Measurements from ENCODE around the gene TM4SF18.

The TM4SF18 gene

DNA sequence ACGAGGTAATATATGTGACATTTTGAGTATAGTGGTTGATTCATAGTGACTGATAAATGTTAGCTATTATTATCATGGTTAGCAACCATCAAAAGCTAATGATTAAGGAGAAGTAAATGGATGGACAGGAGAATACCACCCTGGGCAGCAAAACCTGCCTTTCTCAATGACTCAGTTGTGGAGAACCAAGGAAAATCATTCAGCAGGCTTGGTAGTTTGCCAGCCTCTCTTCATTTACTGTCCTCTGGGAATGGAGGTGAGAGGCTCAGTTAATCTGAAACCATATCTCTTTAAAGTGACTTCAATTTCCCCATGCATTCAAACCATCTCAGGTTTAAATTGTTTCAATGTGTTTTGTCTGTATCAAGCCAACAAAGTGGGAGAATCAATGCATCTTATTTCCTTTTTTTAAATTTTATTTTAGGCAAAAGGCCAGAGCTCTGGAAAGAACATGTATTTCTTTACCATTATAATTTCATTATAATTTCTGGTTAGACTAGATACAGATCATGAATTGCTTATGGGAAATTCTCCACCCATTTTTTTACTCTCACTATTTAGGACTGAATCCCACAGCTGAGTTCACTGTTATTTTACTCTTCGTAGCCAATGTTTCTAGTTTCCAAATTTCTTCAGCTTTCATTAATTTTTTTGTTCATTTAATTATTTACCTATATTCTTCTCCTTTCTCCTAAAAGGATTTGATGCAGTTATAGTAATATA is 2.7 kb downstream of the TM4SF18 start:
- DNase-seq, result no peak

DNA sequence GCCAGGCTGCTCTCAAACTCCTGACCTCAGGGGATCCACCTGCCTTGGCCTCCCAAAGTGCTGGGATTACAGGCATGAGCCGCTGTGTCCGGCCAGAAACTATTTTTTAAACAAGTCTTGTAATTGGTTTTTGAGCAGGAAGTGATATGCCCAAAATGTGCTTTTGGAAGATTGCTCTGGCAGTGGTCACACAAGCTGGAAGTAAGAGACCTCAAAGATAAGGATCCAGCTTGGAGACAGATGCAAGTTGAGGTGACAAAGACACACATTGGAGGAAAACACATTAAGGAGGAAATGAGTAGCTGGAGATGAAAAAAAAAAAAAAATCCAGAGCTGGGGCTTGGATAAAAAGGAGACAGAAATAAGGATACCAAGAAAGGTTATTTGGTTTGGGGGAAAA is 6.3 kb downstream of the TM4SF18 start:
- DNase-seq, result no peak

DNA sequence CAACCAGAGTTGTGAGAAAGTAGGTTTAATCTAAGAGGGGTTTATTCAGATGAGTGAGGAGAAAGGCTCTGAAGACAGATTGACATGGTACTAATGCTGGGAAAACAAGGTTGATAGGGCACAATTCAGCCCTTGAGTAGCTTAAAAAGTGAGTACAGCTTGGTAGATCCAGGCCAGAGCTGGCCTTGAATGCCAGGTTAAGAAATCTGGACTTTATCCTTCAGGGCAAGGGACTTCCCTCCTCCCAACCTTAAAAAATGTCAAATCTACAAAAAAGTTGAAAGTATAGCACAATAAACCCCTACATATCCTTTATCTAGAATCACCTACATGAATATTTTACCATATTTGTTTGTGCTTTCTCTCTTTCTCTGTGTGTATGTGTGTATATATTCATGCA is 7.9 kb downstream of the TM4SF18 start:
- no peak for DNase-seq

DNA sequence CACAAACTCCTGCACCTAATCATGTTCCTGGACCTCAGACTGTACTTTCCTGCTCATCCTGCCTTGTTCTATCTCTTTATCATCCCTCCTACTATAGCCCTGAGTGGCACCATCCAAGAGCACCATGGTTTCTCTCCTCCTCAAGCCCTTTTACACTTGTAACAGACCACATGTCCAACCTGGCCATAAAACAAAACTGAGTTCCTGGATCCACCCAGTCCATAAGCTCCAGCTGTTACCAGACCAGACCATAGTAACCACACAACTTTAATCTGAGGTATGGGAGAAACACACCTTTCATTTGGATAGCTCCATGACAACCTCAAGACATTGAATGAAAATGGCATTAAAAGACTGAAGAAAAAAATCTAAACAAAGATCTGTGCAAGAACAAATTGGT is 9.1 kb downstream of the TM4SF18 start:
- no peak for DNase-seq

DNA sequence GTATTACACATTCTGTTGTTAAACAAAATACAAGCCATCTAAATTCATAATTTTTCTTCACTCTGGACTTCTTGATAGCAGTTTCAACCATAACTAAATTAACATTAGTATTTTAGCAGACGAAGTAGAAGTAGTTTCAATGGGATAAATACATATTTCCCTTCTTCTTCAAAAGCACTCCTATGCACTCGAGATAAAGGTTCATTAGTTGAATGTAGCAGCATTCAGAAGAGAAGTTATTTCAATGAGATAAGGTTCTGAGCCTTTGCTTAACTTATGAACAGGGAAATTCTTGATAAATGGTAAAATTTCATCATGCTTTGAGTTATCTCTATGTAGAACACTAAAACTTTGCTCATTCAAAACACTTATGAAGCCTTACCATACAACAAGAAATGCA is 11.8 kb downstream of the TM4SF18 start:
- DNase-seq, result no peak

DNA sequence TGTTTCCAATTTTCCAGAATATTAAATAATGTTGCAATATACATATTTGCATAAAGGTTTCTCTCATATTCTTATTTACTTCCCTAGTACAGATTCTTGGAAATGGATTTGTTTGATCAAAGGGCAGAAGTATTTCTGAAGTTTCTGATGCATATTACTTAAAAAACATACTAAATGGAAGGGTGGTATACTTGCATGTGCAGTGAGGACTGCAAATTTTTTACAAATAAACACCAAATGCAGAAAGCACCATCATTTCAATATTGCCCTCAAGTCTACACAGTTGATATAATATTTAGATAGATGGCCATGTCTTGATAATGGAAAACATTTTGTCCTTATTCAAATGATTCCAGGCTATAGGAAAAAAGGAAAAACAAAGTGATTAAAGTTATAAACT is 12.3 kb downstream of the TM4SF18 start:
- DNase-seq, result no peak

DNA sequence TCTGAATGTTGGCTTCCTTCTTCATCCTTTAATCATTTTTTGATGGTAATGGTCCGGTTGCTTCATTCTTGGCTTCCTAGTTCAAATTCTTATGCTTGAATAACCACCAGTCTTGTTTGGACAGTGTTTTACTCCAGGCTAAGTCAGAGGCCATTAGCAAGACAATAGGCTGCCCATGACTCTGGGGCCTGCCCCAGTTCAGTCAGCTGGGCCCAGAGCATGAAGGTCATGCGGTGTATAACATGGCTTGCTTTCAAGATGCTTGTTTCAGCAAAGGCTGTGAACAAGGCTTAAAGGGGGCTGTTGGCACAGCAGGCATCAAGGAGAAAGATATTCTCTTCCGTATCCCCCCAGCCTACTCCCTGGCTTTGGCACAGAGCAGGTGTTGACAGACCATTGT is 13.7 kb downstream of the TM4SF18 start:
- DNase-seq, result no peak

DNA sequence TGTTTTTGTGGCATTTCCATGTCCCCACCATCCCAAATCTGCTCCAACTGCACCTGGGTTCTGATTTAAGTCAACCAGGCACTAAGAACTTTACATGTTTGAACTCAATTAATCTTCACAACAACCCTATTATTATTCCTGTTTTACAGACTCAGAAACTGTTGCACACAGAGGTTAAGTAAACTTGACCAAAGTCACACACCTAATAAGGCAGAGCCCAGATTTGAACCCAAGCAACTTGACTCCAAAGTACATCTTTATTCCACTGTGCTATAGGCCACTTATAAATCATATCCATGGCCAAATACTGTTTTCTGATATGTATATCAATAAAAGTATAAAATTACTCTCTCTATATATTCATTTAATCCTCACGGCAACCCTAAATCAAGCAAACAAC is 16.4 kb downstream of the TM4SF18 start:
- DNase-seq, result no peak

DNA sequence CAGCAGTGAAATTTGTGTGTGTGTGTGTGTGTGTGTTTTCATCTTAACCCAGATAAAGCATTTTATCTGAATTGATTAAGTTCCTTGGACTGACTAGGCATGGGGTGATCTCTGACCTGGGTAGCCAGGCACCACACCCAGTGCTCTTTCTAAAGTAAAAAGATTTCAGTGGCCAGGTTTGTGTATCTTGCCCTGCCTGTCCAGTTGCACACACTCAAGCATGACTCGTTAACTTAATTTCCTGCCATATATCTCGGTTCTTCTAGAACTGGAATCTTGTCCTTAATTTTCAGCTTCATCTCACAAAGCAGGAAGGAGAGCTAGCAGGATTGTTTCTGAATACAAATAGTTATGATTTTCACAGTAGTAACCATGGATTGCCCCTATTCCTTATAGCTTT is 17.0 kb downstream of the TM4SF18 start:
- no peak for DNase-seq

DNA sequence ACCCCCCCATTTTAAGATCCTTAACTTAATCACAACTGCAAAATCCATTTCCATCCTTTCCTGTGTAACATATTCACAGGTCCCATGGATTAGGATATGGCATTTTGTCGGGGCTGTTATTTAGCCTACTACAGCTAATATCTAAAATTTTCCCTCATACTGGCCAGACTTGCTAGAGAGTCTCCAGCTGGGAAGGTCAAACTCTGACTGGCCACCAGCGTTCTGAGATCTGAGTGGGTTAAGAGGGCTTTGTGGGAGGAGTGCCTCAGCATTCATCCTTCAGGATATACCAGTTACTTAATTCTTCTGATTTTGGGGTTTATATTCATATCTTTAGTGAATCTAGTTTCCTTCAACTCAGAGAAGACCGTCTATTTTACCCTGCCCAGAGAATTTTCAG is 17.7 kb downstream of the TM4SF18 start:
- DNase-seq, result no peak

DNA sequence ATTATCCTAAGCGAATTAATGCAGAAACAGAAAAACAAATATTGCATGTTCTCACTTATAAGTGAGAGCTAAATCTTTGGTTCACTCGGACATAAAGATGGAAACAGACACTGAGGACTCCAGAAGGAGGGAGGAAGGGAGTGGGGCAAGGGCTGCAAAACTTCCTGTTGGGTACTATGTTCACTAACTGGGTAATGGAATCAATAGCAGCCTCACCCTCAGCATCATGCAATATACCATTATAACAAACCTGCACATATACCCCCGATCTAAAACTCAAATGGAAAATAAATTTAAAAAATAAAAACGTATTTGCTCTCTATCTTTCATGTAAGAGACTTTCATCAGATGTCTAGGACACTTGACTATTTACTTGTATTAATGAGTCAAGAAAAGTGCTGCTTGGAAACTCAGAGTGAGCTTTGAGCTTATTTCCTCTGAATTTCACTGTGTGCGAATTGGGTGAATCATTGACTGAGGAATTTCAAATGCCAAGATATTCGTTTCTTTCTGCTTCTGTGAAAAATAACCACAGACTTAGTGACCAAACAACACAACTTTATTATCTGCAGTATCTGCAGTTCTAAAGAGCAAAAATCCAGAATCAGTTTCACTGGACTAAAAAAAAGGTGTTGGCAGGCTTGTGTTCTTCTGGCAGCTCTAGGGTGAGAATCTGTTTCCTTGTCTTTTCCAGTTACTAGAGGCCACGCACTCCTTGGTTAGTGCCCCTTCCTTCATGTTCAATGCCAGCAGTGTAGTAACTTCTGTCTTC is 18.4 kb downstream of the TM4SF18 start:
- DNase-seq, result peak; percentile 87

DNA sequence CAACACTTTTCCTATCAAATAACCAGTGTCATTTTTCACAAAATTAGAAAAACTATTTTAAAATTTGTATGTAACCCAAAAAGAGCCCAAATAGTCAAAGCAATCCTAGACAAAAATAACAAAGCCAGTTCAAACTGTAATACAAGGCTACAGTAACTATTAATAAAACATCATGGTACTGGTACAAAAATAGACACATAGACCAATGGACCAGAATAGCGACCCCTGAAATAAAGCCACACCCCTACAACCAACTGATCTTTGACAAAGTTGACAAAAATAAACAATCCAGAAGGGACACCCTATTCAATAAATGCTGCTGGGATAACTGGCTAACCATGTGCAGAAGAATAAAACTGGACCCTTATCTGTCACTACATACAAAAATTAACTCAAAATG is 19.9 kb downstream of the TM4SF18 start:
- DNase-seq, result no peak

DNA sequence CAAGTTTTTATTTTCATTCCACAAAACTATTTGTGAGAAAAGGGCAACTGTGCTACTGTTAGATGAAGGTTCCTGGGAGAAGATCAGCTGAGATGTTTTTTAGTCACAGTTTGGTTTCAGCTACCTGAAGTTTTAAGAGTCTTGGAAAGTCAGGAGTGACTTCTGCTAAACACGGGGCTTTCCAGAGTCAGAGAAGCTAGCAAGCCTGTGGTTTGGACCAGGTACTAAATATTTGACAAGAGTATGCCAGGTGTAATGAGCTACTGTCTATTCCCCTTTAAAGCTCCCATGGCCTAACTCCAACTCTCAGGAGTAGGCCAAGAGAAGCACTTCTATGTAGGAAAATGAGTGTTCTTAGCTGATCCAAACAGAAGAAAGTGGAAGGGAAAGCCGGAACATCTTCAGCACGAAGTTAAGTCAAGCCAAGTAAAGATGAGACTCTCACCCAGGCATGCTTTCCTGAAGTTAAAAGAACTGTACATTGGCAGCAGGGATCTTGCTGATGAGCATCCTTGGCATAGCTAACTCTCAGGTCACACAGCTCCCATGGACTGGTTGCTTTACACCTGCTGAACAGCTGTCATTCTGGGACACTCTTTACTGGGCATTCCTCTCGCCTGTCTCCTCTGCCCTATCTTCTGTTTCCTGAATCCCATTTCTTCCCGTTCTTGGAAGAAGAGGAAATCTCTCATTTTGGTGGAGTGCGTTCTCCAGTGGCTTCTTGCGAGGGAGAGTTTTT is 22.5 kb downstream of the TM4SF18 start:
- DNase-seq, result no peak

DNA sequence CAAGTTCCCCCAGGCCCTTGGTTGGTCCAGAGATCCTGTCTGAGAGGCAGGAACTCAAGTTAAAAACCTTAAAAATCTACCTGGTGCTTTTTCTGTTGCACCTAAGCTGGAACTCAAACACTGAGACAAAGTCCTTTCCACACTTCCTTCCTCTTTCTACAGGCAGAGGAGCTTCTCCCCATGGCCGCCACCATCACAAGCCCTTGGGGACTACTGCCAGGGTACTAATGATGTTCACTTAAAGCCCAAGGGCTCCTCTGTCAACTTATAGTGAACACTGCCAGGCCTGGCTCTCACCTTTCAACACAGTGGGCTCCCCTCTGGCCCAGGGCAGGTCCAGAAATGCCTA is 26.0 kb downstream of the TM4SF18 start:
- DNase-seq, result no peak

DNA sequence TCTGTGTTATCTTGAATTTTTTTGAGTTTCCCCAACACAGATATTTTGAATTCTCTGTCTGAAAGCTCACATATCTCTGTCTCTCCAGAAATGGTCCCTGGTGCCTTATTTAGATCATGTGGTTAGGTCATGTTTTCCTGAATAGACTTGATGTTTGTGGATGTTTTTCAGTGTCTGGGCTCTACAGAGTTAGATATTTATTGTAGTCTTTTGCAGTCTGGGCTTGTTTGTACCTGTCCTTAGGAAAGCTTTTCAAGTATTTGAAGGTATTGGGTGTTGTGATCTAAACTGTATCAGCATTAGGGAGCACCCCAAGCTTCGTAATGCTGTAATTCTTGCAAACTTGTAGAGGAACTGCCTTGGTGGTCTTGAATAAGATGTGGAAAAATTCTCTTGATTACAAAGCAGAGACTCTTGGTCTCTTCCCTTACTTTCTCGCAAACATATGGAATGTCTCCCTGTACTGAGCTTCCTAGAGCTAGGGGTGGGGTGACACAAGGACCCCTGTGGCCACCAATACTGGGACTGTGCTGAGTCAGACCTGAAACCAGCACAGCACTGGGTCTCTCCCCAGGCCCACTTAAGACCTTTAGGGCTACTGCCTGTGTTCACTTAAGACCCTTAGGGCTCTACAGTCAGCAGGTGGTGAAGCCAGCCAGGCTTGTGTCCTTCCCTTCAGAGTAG is 26.5 kb downstream of the TM4SF18 start:
- DNase-seq, result no peak

DNA sequence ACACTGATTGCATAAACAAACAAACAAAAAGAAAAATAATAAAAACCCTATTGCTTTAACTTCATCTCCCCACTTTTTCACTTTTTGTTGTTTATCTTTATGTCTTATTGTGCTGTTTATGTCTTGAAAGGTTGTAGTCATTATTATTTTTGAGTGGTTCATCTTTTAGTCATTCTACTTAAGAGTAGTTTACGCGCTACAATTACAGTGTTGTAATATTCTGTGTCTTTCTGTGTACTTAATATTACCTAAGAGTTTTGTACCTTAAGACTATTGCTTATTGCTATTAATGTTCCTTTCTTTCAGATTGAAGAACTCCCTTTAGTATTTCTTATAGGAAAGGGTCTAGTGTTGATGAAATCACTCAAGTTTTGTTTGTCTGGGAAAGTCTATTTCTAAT is 28.1 kb downstream of the TM4SF18 start:
- DNase-seq, result no peak

DNA sequence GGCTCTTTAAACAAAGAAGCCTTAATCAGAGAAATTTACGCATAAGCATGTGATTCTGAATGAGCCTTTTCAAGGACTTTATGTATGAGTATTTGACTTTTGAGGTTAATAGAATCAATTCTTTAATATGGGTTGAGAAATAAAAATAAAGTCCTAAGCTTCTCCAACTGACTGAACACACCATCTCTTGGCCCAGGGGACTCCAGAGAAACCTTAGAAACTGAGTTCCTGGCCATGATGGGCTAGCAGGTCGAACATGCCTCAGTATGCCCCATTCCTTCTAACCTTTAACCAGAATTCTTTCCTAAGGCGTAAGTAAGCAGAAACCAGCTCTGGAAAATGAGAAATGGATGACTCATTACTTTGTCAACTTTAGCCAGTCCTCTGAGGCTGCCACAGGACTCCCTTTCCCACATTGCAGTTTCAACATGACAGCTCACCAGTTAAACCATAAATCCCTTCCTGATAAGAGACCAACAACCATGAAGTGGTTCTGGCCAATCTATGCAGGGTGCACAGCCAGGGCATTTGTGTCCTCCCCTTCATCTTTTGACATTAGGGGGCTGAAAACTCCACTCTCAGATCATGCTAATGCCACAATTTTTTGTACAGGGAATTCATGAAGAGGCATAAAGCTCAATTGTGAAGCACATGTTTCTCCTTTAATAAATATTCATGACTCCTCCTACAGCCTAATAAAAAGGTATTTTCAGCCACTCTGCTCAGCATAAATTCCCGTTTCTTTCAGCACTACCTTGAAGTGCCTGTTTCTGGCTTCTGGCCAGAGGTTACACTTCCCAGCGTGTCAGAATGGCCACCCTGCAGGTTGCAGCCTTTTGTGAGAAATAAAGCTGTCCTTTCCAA is 33.3 kb downstream of the TM4SF18 start:
- peak; percentile 96 for DNase-seq

DNA sequence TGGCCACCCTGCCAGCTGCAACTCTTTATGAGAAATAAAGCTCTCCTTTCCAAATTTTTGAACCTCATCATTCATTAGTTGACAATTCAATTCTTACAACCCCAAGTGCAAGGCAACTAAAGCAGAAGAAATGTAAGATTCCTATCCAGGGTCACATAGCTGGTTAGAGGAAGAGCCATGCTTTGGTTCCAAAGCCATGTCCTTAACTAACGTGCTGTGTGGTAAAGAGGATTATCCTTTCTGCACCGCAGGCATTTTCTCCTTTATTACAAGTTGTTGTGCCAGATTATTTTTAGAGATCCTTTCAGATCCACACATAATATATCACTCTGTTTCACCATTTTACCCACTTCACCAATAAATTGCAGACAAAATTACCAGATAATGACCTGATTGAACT is 36.5 kb downstream of the TM4SF18 start:
- DNase-seq, result no peak

DNA sequence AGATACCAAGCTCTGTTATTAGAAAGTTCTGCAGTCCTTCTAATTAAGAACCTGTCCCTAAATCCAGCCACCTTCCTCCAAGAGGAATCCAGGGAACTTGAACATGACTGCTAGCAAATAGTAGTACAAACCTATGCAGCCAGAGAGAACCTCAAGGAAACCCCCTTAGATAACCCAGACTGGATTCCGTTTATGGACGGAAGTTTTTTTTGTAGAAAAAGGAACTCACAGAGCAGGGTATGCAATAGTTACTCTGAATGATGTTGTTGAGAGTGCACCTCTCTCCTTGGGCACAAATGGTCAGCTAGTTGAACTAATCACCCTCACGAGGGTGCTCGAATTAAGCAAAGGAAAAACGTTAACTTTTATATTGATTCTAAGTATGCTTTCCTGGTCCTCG is 40.8 kb downstream of the TM4SF18 start:
- no peak for DNase-seq

DNA sequence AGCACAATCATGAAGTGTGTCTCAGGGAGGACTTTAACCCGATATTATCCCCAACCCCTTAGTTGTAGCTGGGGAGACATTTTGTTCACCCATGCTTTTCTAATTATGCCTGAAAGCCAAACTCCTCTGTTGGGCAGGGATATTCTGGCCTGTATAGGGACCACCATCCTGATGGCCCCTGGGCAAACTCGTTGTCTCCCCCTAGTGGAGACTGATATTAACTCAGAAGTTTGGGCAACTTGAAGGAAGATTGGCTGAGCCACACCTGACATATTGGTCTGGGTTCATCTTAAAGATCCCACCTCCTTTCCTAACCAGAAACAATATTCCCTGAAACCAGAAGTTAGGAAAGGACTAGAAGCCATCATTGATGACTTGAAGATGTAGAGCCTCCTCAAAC is 42.3 kb downstream of the TM4SF18 start:
- no peak for DNase-seq

DNA sequence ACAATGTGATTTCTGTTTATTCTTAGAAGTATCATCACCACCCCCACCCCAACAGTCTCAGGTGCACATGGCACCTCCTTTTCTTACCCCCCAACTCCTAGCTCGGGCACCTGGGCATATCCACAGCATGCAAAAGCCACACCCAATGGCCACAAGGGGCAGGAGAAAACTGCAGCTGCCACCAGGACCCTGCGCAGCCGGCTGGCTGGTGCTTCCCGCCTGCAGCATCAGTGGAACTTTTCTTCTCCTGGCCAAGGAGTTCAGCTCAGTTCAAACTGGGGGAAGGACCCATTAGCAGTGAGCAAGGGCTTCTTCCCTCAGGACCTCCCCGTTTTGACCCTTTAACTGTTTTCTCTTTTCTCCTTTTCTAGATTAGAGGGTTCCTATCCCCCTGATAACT is 44.8 kb downstream of the TM4SF18 start:
- no peak for DNase-seq

DNA sequence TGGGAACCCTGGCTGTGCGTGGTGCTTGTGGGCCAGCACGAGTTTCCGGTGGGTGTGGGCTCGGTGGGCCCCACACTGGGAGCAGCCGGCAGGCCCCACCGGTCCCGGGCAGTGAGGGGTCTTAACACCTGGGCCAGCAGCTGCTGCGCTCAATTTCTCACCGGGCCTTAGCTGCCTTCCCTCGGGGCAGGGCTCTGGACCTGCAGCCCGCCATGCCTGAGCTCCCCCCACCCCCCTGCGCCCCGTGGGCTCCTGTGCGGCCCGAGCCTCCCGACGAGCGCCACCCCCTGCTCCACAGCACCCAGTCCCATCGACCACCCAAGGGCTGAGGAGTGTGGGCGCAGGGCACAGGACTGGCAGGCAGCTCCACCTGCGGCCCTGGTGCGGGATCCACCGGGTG is 49.4 kb downstream of the TM4SF18 start:
- no peak for DNase-seq

All from fibroblast of skin of back (primary cell).